D721Med (cell line): ENCODE measurements around the gene AGPAT1.
"Not testable (repeated sequence)": the region's sequence is repeated elsewhere in the genome, so short reads cannot be mapped to it uniquely, and the experiment has no call there.

Experiments
- DNase-seq: peaks from one replicate; pipeline ENCODE4 v3.0.0; 2011; ENCODE audit warnings: low spot score; ENCODE audit not compliant: insufficient read length
- FAIRE-seq: peaks from 2 replicates; lab custom pipeline; 2011; peaks lifted over from hg19 to GRCh38; lab: Jason Lieb, UNC
- TF ChIP-seq, protein P1 (sequence below): IDR thresholded peaks from 2 replicates; pipeline ENCODE4 v1.5.1; 2012; ENCODE audit warnings: mild to moderate bottlenecking, control low read depth; ENCODE audit not compliant: insufficient read depth; ENCODE audit errors: missing control alignments

The AGPAT1 gene

DNA sequence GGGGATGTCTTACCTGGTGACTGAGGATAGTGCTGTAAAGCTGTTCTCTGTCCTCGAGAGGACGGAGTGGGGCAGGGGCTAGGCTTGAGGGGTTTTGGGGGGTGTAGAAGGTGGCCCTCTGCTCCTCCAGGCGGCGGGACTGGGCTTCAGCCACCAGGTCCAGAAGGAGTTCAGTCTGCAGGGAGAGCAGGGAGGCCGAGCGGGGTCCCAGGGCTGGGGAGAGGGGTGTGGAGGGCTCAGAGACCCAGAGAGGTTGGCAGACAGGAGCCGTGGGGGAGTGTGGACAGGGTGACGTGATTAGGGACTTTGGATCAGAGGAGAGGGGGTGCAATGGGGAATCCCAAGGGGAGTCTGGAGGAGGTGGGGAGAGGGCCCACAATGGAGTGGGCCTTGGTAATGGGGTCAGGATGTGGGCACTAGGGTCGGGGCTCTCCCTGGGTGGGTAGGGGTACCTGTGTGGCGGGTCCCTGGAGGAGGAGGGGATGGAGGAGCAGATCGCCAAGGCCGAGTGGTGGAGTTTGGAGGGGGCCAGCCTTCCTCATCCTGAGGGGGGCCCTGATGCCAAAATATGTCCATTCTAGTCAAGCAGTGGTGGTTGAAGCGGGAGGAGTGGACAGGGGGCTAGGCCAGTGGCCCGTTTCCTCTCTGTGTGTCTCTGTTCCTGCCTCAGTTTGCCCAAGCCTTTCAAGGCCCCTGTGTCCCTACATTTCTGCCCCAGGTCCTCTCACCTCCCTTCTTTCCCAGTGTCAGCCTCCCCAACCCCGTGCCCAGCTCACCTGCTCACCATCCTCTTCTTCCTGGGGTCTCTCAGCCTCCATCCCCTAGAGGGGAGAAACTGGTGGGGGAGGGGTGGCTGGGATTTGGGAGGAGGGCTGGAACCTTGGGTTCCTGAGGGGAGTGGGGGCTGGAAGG lies 16.1 kb upstream of the AGPAT1 start:
- TF ChIP-seq, protein P1, sequence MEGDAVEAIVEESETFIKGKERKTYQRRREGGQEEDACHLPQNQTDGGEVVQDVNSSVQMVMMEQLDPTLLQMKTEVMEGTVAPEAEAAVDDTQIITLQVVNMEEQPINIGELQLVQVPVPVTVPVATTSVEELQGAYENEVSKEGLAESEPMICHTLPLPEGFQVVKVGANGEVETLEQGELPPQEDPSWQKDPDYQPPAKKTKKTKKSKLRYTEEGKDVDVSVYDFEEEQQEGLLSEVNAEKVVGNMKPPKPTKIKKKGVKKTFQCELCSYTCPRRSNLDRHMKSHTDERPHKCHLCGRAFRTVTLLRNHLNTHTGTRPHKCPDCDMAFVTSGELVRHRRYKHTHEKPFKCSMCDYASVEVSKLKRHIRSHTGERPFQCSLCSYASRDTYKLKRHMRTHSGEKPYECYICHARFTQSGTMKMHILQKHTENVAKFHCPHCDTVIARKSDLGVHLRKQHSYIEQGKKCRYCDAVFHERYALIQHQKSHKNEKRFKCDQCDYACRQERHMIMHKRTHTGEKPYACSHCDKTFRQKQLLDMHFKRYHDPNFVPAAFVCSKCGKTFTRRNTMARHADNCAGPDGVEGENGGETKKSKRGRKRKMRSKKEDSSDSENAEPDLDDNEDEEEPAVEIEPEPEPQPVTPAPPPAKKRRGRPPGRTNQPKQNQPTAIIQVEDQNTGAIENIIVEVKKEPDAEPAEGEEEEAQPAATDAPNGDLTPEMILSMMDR = no peak
- FAIRE-seq = no peak
- no peak for DNase-seq

DNA sequence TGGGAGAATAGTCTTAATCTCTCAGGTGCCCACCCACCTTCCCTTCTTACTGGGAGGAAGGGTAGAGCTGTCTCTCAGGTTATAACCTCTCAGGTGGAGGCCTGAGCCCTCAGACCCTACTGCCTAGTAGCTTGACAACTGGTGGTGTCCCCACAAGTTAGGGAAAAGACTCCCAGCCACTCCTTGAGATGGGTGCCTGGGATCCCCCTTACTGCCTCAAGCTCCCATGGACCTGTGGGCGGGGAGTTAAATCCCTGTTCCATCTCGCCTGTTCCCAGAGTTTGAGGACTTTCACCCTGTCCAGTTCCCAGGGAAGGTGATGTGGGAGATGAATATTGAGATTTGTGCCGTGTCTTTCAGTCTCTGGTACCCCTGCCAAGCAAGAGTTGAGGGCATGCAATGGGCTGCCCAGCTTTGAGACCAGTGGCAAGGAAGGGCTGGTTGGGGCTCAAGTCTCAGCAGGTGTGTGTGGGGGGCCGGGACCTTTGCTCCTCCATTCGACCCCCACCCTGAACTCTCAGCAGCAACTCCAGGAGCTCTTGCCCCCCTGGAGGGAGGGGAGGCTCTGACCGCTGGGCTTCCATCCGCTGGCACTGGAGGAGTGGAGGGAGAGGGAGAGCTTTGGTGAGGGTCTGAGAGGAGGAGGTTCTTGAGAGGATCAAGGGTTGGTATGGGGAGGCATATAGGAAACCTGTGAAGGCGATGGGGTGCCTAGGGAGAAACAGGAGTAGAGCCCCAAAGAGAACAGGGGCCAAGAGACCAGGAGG lies 15.2 kb upstream of the AGPAT1 start:
- FAIRE-seq (no peak), DNase-seq (no peak)
- TF ChIP-seq, protein P1 = no peak

DNA sequence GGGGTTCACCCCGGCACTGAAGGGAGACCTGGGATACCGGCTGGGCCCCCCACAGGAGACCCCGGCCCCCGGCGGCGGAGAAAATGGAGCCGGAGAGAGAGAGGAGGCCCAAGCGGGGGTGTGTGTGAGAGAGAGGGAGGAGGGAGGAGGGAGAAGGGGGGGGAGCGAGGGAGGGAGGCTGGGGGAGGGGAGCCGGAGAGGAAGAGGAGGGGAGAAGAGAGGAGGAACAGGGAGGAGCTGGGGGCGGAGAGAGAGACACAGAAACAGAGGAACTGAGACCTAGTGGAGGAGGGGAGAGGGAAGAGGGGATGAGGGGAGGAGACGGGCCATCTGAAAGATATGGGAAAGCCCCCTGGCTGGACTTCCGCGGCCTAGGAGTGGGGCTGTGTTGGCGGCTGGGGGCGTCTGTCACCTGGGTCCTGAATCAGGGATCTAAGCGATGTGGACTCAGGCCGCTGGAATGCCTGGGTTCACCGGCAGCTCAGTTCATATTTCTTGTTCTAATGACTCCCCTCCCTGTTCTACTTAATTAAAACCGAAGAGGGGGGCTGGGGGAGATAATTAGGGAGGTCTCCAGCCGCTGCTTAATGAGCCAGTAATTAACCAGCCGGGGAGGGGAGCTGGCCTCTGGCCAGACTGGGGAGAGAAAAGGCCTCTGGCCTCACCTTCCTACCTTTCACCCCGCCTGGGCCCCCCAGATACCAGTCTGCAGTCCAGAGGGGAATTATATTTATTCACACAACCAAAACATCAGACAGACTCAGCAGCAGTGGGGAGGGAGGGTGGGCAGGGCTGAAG lies 14.4 kb upstream of the AGPAT1 start, which contains the start of gene PBX2:
Gene PBX2, minus strand, starts transcription at position 149 of the 798 bp plus-strand sequence. CDS start 287 bp downstream, outside the sequence.
- FAIRE-seq (no peak), DNase-seq (peak; percentile 78)
- TF ChIP-seq, protein P1 = no peak

DNA sequence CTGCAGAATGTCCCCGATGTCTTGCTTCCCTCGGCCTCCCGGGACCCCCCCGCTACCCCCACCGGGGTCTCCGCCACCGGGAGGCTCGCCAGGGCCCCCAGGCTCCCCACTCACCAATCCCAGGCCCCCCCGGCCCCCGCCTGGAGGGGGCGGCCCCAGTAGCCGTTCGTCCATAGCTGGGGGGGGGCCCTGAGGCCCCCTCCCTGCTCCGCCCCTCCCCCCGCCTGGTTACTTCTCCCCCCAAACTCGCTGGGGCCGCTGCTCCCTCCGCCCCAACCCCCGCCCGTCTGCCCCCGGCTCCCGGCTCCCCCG lies 13.8 kb upstream of the AGPAT1 start:
- FAIRE-seq (no peak), DNase-seq (no peak)
- TF ChIP-seq, protein P1 = no peak

DNA sequence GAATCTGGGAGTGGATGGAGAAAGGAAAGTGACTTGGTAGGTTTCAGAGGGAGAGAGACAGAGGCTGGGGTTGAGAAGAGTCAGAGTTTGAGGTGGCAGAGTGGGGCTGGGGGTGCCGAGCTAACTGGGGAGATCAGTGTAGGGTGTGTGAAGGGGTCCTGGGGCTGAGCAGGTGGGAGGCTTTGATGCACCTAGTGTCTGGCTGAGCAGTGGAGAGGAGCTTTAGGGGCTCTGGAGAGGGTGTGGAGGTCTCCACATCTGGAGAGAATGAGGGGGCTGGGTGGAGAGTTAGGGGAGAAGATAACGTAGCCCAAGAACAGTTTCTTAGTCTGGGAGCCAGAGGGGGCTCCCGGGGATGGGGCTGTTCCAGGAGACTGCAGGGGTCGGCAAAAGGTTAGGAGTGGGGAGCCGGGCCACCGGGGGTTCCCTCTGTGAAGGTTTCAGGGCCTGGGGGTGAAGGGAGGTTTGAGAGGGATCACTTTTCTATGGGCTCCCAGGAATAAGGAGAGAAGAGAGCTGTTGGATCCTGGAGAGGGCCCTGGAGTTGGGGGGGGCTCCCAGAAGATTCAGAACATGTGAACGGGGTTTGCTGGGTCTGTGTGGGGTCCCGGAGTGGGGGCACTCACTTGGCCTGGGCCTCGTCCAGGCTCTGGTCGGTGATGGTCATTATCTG lies 13.3 kb upstream of the AGPAT1 start:
- FAIRE-seq = no peak
- TF ChIP-seq, protein P1 = no peak
- no peak for DNase-seq

DNA sequence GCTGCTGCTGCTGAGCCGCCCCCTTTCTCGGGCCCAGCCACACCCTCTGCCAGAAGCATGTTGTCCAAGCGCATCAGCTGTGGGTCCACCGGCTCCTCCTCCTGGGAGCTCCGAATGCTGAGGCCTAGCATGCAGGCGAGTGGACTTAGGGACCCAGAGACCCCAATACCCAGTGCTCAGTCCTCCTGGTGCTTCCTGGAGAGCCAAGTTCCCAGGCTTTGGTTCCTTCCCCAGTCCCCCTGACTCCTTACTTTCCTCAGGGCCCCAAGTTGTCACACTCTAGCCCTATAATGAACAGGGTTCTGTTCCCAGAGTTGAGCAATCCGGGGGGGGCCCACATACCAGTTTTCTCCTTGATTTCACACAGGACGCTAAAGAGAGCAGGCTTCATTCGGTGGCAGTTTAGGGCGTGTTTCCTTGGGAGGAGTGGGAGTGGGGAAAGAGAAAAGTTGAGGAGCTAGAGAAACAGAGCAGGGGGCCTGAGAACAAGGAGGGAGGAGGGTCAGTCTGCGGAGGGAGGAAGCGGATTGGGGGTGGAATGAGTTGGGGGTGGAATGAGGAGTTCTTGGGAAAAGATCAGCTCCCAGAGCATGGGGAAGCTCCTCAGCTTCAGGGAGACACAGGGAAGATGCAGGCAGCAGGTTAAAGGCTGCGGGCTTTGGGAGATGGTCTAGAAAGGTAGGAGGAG lies 12.6 kb upstream of the AGPAT1 start:
- DNase-seq (no peak), FAIRE-seq (no peak)
- TF ChIP-seq, protein P1 = no peak

DNA sequence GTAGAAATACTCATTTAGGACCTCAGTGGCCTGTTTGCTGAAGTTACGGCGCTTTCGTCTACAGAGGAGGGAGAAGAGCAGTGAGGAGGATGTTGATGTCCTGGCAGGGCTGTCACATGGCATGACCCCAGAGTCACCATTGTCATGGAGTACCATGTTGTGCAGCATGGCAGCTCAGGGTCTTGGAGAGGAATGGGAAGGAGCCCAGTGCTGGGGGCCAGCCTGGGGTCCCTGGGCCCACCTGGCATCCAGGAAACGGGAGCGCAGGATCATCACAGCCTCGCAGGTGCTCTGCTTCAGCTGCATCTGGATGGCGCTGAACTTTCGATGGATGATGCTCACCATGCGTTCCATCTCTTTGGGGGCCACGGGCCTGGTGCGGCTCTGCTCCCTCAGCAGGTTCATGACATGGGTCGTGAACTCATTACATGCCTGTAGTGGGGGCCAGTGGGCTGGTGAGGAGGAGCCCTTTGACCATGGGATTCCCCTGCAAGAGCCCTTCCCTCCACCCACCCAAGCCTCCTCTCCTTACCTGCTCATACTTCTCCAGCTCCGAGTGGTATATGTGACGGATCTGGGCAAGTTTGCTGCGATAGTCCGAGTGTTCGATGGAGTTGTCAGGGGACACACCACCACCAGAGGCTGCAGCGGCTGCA lies 12.0 kb upstream of the AGPAT1 start:
- DNase-seq, FAIRE-seq: not testable (repeated sequence)
